GM12864 (cell line): ENCODE data around the gene MTHFS.

ENCODE experiments used
- DNase-seq: peaks from one replicate; pipeline ENCODE4 v3.0.0-alpha.2; 2011; ENCODE audit warnings: low read depth
- H3K4me3 ChIP-seq: 2 replicates; pipeline ENCODE4 v1.5.1; 2011; ENCODE audit warnings: mild to moderate bottlenecking, low read depth, low read length, control low read depth
- TF ChIP-seq, protein P1 (sequence below): IDR thresholded peaks from 2 replicates; pipeline ENCODE4 v1.5.1; 2011; ENCODE audit warnings: low read depth, mild to moderate bottlenecking, moderate library complexity, low read length, control low read depth, inconsistent platforms; ENCODE audit errors: missing control alignments

MTHFS gene

DNA sequence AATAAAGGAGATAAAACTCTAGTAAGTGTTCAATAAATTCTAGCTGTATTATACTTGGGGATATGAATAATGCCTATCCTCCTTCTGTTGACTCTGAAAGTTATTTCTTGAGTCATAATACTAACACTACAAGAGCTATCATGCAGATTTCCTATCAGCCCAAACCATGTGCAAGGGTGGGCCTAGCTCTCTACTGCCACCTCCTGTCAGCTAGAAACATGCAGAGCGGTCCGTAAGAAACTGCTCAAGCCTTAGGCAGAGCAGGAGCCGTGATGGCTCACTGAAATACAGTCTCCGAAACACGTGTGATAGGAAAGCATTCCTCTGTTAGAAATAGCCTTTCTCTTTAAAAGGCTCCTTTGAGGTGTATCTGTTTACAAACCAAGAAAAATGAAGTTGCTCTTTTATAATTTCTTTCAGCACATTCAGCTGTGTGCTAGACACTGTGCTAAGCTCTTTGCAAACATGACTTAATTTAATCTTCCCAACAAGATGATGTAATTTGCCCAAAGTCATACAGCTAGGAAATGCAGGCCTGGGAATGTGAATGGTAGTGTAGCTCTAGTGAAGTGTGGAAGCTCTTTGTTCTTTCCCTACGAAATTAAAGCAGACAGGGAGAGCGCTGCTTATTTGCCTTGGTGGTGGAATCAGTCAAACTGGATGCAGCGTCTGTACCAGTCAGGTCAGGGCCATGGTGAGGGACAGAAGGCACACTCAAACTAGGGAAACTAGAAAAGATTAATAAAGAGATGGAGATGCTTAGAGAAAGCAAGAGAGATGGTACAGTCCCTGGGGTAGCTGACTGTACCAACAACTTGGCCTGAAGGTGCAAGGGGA is 43.1 kb downstream of the MTHFS start:
- peak; percentile 59 for DNase-seq
- TF ChIP-seq, protein P1, sequence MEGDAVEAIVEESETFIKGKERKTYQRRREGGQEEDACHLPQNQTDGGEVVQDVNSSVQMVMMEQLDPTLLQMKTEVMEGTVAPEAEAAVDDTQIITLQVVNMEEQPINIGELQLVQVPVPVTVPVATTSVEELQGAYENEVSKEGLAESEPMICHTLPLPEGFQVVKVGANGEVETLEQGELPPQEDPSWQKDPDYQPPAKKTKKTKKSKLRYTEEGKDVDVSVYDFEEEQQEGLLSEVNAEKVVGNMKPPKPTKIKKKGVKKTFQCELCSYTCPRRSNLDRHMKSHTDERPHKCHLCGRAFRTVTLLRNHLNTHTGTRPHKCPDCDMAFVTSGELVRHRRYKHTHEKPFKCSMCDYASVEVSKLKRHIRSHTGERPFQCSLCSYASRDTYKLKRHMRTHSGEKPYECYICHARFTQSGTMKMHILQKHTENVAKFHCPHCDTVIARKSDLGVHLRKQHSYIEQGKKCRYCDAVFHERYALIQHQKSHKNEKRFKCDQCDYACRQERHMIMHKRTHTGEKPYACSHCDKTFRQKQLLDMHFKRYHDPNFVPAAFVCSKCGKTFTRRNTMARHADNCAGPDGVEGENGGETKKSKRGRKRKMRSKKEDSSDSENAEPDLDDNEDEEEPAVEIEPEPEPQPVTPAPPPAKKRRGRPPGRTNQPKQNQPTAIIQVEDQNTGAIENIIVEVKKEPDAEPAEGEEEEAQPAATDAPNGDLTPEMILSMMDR, result peak; percentile 95
- no peak overlapping the region for H3K4me3 ChIP-seq

DNA sequence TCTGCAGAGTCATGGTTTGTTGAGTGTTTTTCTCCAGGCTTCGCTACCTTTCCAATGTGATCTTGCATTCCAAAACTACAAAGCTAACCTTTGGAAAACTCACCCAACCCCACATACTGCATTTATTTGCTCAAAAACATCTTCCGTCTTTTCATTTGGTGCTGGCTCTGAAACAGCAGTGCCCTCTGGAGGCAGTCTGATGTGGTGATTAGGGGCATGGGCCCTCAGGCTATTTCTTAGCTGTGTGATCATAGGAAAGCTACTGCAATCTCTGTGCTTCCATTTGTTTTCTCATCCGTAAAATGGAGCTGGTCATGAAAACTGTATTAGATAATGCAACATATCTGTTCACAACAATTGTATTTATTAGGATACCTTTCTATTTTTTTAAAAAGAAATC is 47.0 kb downstream of the MTHFS start:
- no peak overlapping the region for H3K4me3 ChIP-seq
- no peak for DNase-seq
- TF ChIP-seq, protein P1, result peak; percentile 61

DNA sequence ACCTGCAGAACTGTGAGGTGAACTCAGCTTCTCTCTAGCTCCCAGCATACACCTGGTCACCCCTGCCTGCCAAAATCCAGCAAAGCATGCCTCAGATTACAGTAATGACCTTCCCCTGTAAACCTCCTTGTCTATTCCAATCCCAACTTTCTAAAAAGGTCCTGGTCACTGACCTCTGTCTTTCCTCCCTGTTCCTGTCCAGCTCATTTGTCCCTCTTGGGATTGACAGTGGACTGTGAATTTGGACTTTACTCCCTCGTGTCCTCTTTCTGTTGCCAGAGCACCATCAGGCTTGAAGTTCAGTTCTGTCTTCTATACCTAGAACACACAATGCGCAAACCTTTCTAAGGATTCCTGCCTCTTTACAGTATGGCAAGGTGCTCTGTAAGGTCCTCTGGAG is 50.3 kb downstream of the MTHFS start:
- no peak overlapping the region for H3K4me3 ChIP-seq
- TF ChIP-seq, protein P1, result no peak
- no peak for DNase-seq

DNA sequence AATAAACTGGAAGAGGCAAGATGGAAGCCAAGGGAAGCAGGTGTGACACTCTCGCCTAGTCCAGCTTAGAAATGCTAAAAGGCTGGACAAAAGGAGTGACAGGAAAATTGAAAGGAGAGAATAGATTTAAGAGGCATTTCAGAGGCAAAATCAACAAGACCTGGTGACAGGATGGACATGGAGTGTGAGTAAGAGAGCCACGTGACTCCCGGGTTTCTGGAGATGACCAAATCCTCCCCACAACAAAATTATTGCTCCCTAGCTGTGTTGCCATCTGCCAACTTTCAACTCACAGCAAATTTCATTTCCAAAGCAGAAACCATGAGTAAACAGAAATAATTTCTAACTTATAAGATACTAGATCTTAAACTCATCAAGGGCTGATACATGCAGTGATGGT is 52.6 kb downstream of the MTHFS start:
- DNase-seq, result no peak
- TF ChIP-seq, protein P1, result no peak
- no peak overlapping the region for H3K4me3 ChIP-seq

DNA sequence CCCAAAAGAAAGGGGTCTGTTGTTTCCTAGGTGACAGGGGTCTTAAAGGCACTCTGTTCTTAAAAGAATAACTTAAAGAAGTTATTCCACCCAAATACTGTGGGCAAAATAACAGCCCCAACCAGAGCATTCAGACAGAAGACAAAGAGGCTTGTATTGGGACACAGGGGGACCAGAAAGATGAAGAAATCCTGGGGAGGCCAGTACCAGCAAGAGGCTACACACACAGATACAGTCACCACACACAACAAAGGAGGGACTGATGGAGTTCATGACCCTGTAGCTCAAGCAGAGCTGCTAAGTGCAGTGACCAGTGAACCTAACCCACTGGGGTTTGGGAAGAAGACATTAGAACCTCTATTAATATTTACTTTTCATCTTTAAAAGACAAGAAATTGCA is 59.0 kb downstream of the MTHFS start:
- TF ChIP-seq, protein P1, result no peak
- no peak overlapping the region for H3K4me3 ChIP-seq

DNA sequence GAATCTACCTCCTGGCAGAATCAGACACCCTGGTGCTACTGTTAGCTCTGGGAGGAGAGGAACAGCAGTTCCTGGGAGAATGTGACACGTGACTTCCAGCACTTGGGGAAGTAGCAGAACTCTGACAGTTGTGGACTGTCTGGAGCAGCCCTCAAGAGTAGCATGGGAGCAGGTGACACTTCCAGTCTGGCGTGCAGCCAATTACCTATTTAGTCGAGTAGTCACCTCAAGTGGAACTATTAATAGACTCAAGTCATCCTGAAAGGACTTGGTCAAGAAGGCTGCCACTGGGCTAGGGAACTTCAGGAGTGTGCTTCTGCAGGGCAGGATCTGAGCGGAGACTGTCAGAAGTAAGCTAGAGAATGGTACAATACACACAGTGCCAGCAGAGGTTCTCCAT is 62.3 kb downstream of the MTHFS start:
- no peak for DNase-seq
- TF ChIP-seq, protein P1, result no peak
- no peak overlapping the region for H3K4me3 ChIP-seq

More for the DNA sequence above, 59.0 kb downstream of the MTHFS start:
- no peak for DNase-seq
